HepG2 (cell line): ENCODE results near the gene FALEC. TPM values are rescaled to one million over a fixed set of nuclear protein-coding genes. Genes with fewer than 3 reads are reported as not detected.
A peak's percentile ranks its signal among the peaks of the same experiment; 100 is the strongest.

Experiments used
- CREB1 ChIP-seq, 2 experiments: fragments of 450-650 bp in 1 of 2; IDR thresholded peaks; 2 replicates each; pipeline ENCODE4 v1.6.1; 2016 to 2017; ENCODE audit warnings: control low read depth in 1 of 2, mild to moderate bottlenecking in 1 of 2, missing compliant biosample characterization in 1 of 2, missing genetic modification characterization in 1 of 2
- DNMT3B ChIP-seq: conservative IDR thresholded peaks from 2 replicates; pipeline ENCODE4 v1.6.1; 2016; ENCODE audit warnings: missing biosample characterization, control low read depth
- ELF4 ChIP-seq: sonication (generic); formaldehyde crosslinking; IDR thresholded peaks from 2 replicates; pipeline ENCODE4 v1.5.0; 2020; ENCODE audit warnings: missing genetic modification reagents, mild to moderate bottlenecking, moderate library complexity, borderline replicate concordance
- ESRRA ChIP-seq: sonication (generic); formaldehyde crosslinking; IDR thresholded peaks from 2 replicates; pipeline ENCODE4 v1.5.1; 2020; ENCODE audit warnings: mild to moderate bottlenecking, low read depth, missing genetic modification reagents
- MED13 ChIP-seq: sonication (generic); formaldehyde crosslinking; IDR thresholded peaks from 2 replicates; pipeline ENCODE4 v1.5.0; 2020; ENCODE audit warnings: missing genetic modification reagents
- MLLT10 ChIP-seq: sonication (generic); formaldehyde crosslinking; IDR thresholded peaks from 2 replicates; pipeline ENCODE4 v1.4.0; 2020; ENCODE audit warnings: missing genetic modification reagents
- NKX3-1 ChIP-seq: sonication (generic); formaldehyde crosslinking; IDR thresholded peaks from 2 replicates; pipeline ENCODE4 v1.5.0; 2020; ENCODE audit warnings: missing genetic modification reagents
- NRL ChIP-seq: sonication (generic); formaldehyde crosslinking; IDR thresholded peaks from 2 replicates; pipeline ENCODE4 v1.5.0; 2020; ENCODE audit warnings: missing genetic modification reagents, mild to moderate bottlenecking, moderate library complexity, borderline replicate concordance
- RBM22 ChIP-seq: fragments of 200-400 bp; formaldehyde crosslinking; optimal IDR thresholded peaks from 2 replicates; pipeline ENCODE3; 2017; ENCODE audit warnings: mild to moderate bottlenecking, low read length, moderate library complexity
- RFX1 ChIP-seq: fragments of 450-650 bp; IDR thresholded peaks from 2 replicates; pipeline ENCODE4 v1.6.1; 2017
- RNF219 ChIP-seq: sonication (generic); formaldehyde crosslinking; IDR thresholded peaks from 2 replicates; pipeline ENCODE4 v1.5.0; 2020; ENCODE audit warnings: mild to moderate bottlenecking, missing genetic modification reagents
- SOX6 ChIP-seq, 2 experiments: fragments of 450-650 bp in 1 of 2; sonication (generic) in 1 of 2; formaldehyde crosslinking in 1 of 2; IDR thresholded peaks; 2 replicates each; pipeline versions ENCODE4 v1.4.0 to v1.6.1; 2017 to 2020; ENCODE audit warnings: antibody characterized with exemption in 1 of 2, mild to moderate bottlenecking in 1 of 2, missing genetic modification reagents in 1 of 2
- YY1 ChIP-seq: IDR thresholded peaks from 2 replicates; pipeline ENCODE4 v1.6.1; 2011; ENCODE audit warnings: low read length, low read depth, moderate library complexity, mild to moderate bottlenecking; ENCODE audit not compliant: insufficient read depth, insufficient replicate concordance
- ZBTB43 ChIP-seq: sonication (generic); formaldehyde crosslinking; conservative IDR thresholded peaks from 2 replicates; pipeline ENCODE4 v1.4.0; 2020; ENCODE audit warnings: missing genetic modification reagents
- ZFX ChIP-seq: sonication (generic); formaldehyde crosslinking; IDR thresholded peaks from 2 replicates; pipeline ENCODE4 v1.4.0; 2020; ENCODE audit warnings: mild to moderate bottlenecking, low read depth, missing genetic modification reagents, moderate library complexity
- ZNF30 ChIP-seq: sonication (generic); formaldehyde crosslinking; IDR thresholded peaks from 2 replicates; pipeline ENCODE4 v1.5.0; 2020; ENCODE audit warnings: mild to moderate bottlenecking, missing genetic modification reagents
- ZNF468 ChIP-seq: sonication (generic); formaldehyde crosslinking; IDR thresholded peaks from 2 replicates; pipeline ENCODE4 v1.8.0; 2022; ENCODE audit warnings: mild to moderate bottlenecking, moderate library complexity, missing genetic modification reagents
- ZNF543 ChIP-seq: sonication (generic); formaldehyde crosslinking; IDR thresholded peaks from 2 replicates; pipeline ENCODE4 v1.4.0; 2020; ENCODE audit warnings: mild to moderate bottlenecking, missing genetic modification reagents
- ZNF703 ChIP-seq: sonication (generic); formaldehyde crosslinking; IDR thresholded peaks from 2 replicates; pipeline ENCODE4 v1.5.1; 2020; ENCODE audit warnings: missing genetic modification reagents, mild to moderate bottlenecking, moderate library complexity, borderline replicate concordance
- ZNF775 ChIP-seq: sonication (generic); formaldehyde crosslinking; IDR thresholded peaks from 2 replicates; pipeline ENCODE4 v1.4.0; 2020; ENCODE audit warnings: missing genetic modification reagents, mild to moderate bottlenecking, moderate library complexity, borderline replicate concordance
- ZSCAN29 ChIP-seq: sonication (generic); formaldehyde crosslinking; conservative IDR thresholded peaks from 2 replicates; pipeline ENCODE4 v1.4.0; 2020; ENCODE audit warnings: mild to moderate bottlenecking, missing genetic modification reagents
- polyA plus RNA-seq, 8 experiments: library from polyadenylated mRNA; depleted of rRNA in 3 of 8; stranded (reverse) in 7 of 8; unstranded in 1 of 8; fragments of >200 nt; fragmentation: Illumina TruSeq in 4 of 8; extraction: Trizol in 4 of 8; gene quantifications; 2 replicates each; pipeline versions ENCODE4 v1.2.1 to v1.2.3, GENCODE V29; 2011 to 2016; ENCODE audit warnings: low read depth in 4 of 8, missing spikeins in 1 of 8, mixed read lengths in 1 of 8; ENCODE audit not compliant: insufficient read depth in 1 of 8
- total RNA-seq, 5 experiments: library from RNA; depleted of rRNA; stranded (reverse); fragments of >200 nt; fragmentation: Illumina TruSeq; extraction: Trizol; gene quantifications; 2 replicates each; pipeline ENCODE4 v1.2.3, GENCODE V29; 2016; ENCODE audit warnings: low read depth in 1 of 5
- TF ChIP-seq, protein P1 (sequence below): sonication (generic); formaldehyde crosslinking; IDR thresholded peaks from 2 replicates; pipeline ENCODE4 v1.4.0; 2020; ENCODE audit warnings: mild to moderate bottlenecking, missing genetic modification reagents, borderline replicate concordance
- TF ChIP-seq, protein P2 (sequence below): sonication (generic); formaldehyde crosslinking; IDR thresholded peaks from 2 replicates; pipeline ENCODE4 v1.8.0; 2022; ENCODE audit warnings: mild to moderate bottlenecking, missing genetic modification reagents, moderate library complexity

Gene FALEC
- total and polyA plus RNA-seq, 2 of the 13 experiments (the other 11 are each of a cell fraction or from before 2014, with no cell fraction given), result 0.33 to 0.71 TPM

DNA sequence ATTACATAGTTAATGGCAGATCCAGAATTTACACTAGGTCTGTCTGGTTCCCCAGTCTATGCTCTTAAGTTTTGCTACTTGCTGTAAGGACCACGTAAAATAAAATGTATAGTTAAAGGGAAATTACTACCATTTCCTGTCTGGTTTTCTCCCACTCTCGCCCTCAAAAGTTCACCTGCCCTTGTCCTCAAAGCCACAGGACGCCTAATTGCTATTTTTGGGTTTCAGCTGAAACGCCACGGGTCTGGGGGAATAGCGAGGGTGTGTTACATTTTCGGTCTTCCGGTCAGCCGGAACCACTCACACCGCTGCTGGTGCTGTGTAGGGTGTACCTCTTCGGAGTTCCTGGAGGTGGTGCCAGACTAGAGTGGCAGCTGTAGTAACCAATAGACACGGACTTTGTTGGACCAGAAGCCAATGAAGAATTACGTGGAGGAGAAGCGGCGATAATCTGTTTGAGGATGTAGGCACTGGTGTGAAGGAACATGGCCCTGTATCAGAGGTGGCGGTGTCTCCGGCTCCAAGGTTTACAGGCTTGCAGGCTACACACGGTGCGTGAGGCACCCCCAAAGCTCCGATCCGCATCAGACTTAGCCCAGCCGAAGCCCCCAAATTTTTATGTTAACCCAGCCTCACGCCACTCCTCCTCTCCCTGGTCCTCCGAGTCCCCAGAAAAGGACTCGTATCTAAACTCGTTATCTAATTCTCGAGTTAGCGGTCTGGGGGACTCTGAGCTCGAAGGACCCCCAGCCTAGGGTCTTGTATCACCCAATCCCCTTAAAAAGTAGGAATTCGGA is 28.4 kb upstream of the FALEC start, which contains the start of gene TARS2 (continued):
- TF ChIP-seq ZNF703 (CRISPR knock-in tag) (no peak), RNF219 (CRISPR knock-in tag) (no peak), NKX3-1 (CRISPR knock-in tag) (peak; percentile 74; the same call in 1 of the 2 replicates), CREB1 (IDR thresholded peaks at IDR 0.05) (peak; percentile 70), CREB1 (CRISPR knock-in tag; IDR thresholded peaks at IDR 0.05) (peak; percentile 88), ZNF468 (no peak), ZBTB43 (CRISPR knock-in tag) (no peak), ZNF543 (CRISPR knock-in tag) (no peak), NRL (0 out of 2 replicates have a peak, but pooled peaks have one; percentile 86), RBM22 (peak; percentile 80), MED13 (0 out of 2 replicates have a peak, but pooled peaks have one; percentile 11), YY1 (peak; percentile 82), MLLT10 (CRISPR knock-in tag) (no peak), ZNF775 (CRISPR knock-in tag) (no peak), ELF4 (CRISPR knock-in tag) (0 out of 2 replicates have a peak, but pooled peaks have one; percentile 72), SOX6 (IDR thresholded peaks at IDR 0.05) (no peak), SOX6 (CRISPR knock-in tag; IDR thresholded peaks at IDR 0.05) (peak; percentile 62; the same call in 1 of the 2 replicates), ESRRA (0 out of 2 replicates have a peak, but pooled peaks have one; percentile 49), ZNF30 (CRISPR knock-in tag) (no peak), ZSCAN29 (CRISPR knock-in tag) (no peak), ZFX (CRISPR knock-in tag) (peak; percentile 74), RFX1 (no peak; the same call in 1 of the 2 replicates), DNMT3B (CRISPR knock-in tag) (no peak)
- TF ChIP-seq, protein P1, sequence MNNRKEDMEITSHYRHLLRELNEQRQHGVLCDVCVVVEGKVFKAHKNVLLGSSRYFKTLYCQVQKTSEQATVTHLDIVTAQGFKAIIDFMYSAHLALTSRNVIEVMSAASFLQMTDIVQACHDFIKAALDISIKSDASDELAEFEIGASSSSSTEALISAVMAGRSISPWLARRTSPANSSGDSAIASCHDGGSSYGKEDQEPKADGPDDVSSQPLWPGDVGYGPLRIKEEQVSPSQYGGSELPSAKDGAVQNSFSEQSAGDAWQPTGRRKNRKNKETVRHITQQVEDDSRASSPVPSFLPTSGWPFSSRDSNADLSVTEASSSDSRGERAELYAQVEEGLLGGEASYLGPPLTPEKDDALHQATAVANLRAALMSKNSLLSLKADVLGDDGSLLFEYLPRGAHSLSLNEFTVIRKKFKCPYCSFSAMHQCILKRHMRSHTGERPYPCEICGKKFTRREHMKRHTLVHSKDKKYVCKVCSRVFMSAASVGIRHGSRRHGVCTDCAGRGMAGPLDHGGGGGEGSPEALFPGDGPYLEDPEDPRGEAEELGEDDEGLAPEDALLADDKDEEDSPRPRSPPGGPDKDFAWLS (CRISPR knock-in tag), result no peak
- TF ChIP-seq, protein P2, sequence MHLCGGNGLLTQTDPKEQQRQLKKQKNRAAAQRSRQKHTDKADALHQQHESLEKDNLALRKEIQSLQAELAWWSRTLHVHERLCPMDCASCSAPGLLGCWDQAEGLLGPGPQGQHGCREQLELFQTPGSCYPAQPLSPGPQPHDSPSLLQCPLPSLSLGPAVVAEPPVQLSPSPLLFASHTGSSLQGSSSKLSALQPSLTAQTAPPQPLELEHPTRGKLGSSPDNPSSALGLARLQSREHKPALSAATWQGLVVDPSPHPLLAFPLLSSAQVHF (CRISPR knock-in tag), result 0 out of 2 replicates have a peak, but pooled peaks have one; percentile 22
